Skeletal muscle satellite cell (primary cell): ENCODE measurements around the gene ERBB3.
A peak's percentile ranks its signal among the peaks of the same experiment; 100 is the strongest.

ENCODE experiments used
- H3K27me3 ChIP-seq: 2 replicates; pipeline ENCODE4 v1.7.0; 2013; ENCODE audit warnings: low read length; ENCODE audit not compliant: control insufficient read depth, insufficient read depth
- H3K36me3 ChIP-seq: 2 replicates; pipeline ENCODE4 v1.7.0; 2013; ENCODE audit warnings: mild to moderate bottlenecking, control low read depth, low read length; ENCODE audit not compliant: insufficient read depth
- H3K4me1 ChIP-seq: 2 replicates; pipeline ENCODE4 v1.7.0; 2013; ENCODE audit warnings: low read length; ENCODE audit not compliant: control insufficient read depth, insufficient read depth
- H3K4me2 ChIP-seq: 2 replicates; pipeline ENCODE4 v1.7.0; 2013; ENCODE audit warnings: mild to moderate bottlenecking, low read length
- H3K4me3 ChIP-seq: 2 replicates; pipeline ENCODE4 v1.7.0; 2013; ENCODE audit warnings: low read length
- H3K9ac ChIP-seq: 2 replicates; pipeline ENCODE4 v1.7.0; 2013; ENCODE audit warnings: mild to moderate bottlenecking, low read depth, low read length, moderate library complexity
- H3K9me3 ChIP-seq: replicated peaks from 2 replicates; pipeline ENCODE4 v1.7.0; 2013; ENCODE audit warnings: mild to moderate bottlenecking, control low read depth, low read length

The ERBB3 gene

DNA sequence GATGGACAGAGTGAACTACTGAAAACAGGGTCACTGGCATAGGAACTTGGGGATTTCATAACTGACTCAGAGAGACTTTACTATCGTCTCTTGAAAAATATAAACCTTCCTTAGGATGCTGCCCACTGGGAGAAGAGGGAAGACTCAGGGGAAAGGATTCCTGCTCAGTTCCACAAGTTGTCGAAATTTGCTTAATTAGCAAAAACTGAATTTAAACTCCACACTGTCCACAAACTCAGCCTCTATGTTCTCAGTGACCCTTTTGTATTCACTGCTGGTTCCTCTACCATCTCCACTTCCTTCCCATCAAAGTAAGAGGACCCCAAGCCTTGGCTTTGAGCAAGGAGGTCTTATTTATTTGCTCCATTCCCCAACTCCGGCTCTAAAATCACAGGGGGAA is 65.3 kb downstream of the ERBB3 start:
- H3K4me1 ChIP-seq = peaks cover under 1% of the 10 kb centered on the region
- H3K9ac ChIP-seq = no peak overlapping the region
- no peak overlapping the region for H3K4me2 ChIP-seq
- no peaks in the 10 kb centered on the region for H3K27me3 ChIP-seq
- no peak overlapping the region for H3K4me3 ChIP-seq
- H3K9me3 ChIP-seq = no peaks in the 10 kb centered on the region
- peaks cover 38% of the 10 kb centered on the region for H3K36me3 ChIP-seq

DNA sequence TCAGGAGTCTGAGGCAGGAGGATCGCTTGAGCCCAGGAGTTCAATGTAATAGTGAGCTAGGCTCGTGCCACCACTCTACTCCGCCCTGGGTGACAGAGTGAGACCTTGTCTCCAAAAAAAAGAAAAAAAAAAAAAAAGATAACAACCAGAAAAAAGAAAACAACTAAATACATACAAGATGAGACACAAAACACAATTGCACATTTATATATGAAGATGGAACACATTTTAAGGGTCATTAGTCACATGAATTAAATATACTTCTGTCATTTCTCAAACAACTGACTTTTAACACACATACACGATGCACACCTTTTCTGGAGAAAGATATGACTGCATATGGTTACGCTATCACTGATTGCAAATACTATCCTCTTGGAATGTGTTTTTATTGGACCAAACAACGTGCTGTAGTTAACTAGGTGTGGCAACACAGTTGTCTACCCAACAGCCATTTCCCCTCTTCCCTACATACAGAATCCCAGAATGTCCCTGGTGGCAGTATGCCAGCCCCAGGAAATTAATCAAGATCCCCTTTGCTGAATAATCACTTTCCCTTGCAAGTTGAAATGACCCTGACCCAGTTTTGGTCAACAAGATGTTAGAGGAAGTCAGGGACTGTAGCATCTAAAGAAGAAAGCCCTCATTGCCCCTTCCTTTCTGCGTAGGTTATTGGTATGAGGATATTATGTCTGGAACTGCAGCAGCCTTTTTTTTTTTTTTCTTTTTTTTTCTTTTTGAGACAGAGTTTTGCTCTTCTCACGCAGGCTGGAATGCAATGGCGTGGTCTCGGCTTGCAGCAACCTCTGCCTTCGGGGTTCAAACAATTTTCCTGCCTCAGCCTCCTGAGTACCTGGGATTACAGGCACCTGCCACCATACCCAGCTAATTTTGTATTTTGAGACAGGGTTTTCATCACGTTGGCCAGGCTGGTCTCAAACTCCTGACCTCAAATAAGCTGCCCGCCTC is 66.8 kb downstream of the ERBB3 start:
- no peaks in the 10 kb centered on the region for H3K27me3 ChIP-seq
- H3K9me3 ChIP-seq = no peaks in the 10 kb centered on the region
- H3K9ac ChIP-seq = no peak overlapping the region
- H3K4me2 ChIP-seq = no peak overlapping the region
- H3K4me1 ChIP-seq = peaks cover 13% of the 10 kb centered on the region
- no peak overlapping the region for H3K4me3 ChIP-seq
- H3K36me3 ChIP-seq = peaks cover 29% of the 10 kb centered on the region

DNA sequence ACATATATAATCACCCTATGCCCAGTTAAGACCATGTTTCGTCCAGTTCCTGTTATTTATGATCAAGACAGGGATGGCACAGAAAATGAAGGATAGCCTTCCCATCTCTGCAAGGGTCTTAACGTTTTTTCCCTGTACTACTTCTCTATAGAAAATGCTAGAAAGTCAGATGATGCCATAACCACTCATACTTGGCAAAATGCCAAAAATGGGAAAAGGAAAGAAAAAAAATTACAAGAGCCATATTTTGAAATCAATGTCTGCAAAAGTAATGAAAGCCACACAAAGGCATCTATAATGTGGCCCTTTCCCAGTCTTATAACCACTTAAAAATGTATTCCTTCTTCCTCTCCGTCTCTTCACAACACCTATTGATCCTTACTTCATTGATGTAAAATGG is 70.6 kb downstream of the ERBB3 start:
- no peak overlapping the region for H3K4me2 ChIP-seq

DNA sequence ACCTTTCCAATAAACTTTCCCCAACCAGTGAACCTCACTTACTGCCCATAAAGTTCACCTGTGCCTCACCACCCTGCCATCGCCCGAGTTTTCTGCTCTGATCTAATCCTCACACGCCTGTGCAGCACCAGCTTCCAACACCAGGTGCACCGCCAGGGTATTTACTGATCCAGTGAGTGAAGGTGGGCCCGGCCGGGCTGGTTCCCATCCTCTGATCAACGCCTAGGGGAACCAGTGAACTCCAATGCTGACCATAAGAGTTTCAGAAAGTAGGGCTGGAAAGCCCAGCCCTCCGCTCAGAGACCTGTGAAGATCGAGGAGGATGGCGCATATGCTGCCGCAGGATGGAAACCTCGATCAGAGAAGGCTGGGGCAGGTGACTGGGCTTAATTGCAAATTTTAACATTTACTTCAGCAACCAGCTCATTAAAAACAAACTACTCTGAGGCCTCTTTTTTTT is 71.7 kb downstream of the ERBB3 start:
- Histone ChIP-seq H3K4me3 (peak overlapping the region; percentile 73), H3K36me3 (no peaks in the 10 kb centered on the region), H3K27me3 (no peaks in the 10 kb centered on the region), H3K4me1 (peaks cover 27% of the 10 kb centered on the region), H3K4me2 (peak overlapping the region; percentile 89), H3K9ac (peak overlapping the region; percentile 85), H3K9me3 (no peaks in the 10 kb centered on the region)

More for the DNA sequence above, 70.6 kb downstream of the ERBB3 start:
- no peaks in the 10 kb centered on the region for H3K36me3 ChIP-seq
- no peak overlapping the region for H3K4me3 ChIP-seq
- no peak overlapping the region for H3K9ac ChIP-seq
- peaks cover 27% of the 10 kb centered on the region for H3K4me1 ChIP-seq
- no peaks in the 10 kb centered on the region for H3K27me3 ChIP-seq
- H3K9me3 ChIP-seq = no peaks in the 10 kb centered on the region

DNA sequence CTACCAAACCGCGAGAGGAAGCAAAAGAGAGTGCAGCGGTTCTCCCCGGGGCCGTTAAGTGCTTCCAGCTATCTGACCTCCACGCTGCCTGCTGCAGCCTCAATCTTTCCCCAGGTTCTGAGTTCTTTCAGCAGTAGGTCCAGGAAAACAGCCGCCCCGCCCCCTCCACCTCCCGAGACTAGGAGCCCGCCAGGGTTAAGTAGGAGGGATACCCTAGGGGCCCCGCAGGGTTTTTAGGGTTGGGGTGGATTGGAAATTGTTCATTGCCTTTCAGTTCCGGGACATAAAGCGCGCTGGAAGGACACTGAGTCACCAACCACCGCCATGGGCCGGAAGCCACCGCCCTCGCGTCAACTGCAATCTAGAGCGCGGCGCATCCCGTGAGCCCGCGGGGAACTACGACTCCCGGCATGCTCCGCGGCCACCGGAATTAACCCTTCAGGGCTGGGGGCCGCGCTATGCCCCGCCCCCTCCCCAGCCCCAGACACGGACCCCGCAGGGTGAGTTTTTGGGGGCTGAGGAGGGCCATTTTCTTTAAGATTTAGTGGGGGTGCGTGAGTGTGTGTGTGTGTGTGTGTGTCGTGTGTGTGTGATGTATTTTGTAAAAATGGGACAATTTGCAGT is 72.3 kb downstream of the ERBB3 start, which contains the start of gene MYL6B:
Gene MYL6B (plus strand): TSS at position 456 of the 624 bp plus-strand sequence. CDS start 1,332 bp downstream, outside the sequence.
- Histone ChIP-seq H3K36me3 (no peaks in the 10 kb centered on the region), H3K4me1 (peaks cover 31% of the 10 kb centered on the region), H3K4me2 (peak within 1 kb of the TSS; percentile 89), H3K9ac (peak within 1 kb of the TSS; percentile 85), H3K4me3 (peak within 1 kb of the TSS; percentile 73), H3K9me3 (no peaks in the 10 kb centered on the region), H3K27me3 (no peaks in the 10 kb centered on the region)
